Measurements from ENCODE around the gene CLPTM1L. TPM values are rescaled to one million over a fixed set of nuclear protein-coding genes. Genes with fewer than 3 reads are reported as not detected.

Gene CLPTM1L
- total and polyA plus RNA-seq, 2 donors (not counting 1 experiment from before 2014, with no cell fraction given): 78.4 to 99.9 TPM

DNA sequence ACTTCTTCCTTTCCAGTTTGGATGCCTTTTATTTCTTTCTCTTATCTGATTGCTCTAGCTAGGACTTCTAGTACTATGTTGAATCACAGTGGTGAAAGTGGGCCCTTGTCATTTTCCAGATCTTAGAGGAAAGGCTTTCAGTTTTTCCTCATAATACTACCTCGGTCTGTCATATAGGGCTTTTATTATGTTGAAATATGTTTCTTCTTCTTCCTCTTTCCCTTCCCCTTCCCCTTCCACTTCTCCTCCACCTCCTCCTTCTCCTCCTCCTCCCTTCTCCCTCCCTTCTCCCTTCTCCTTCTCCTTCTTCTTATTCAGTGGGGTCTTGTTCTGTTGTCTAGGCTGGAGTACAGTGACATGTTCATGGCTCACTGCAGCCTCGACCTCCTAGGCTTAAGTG lies 40.9 kb downstream of the CLPTM1L start:
- H3K4me1 Mint-ChIP-seq: no peaks in the 10 kb centered on the region
- Histone ChIP-seq H3K9me3 (ENCODE audit: control extremely low read depth in 1 of 3, control insufficient read depth in 2 of 3, insufficient read depth in 1 of 3, low read length in 2 of 3) (no peaks in the 10 kb centered on the region), H4K20me1 (ENCODE audit: control insufficient read depth, insufficient read depth, low read length, poor library complexity, severe bottlenecking) (no peaks in the 10 kb centered on the region), H3K9ac (ENCODE audit: low read length) (no peak overlapping the region), H3K27me3 (replicated peaks in 1 of 4; ENCODE audit: control extremely low read depth in 1 of 4, control insufficient read depth in 3 of 4, insufficient read depth in 4 of 4, low read length in 3 of 4) (no peaks in the 10 kb centered on the region), H3K4me1 (ENCODE audit: control insufficient read depth in 2 of 2, insufficient read depth in 2 of 2, low read length in 2 of 2) (no peaks in the 10 kb centered on the region), H3K36me3 (replicated peaks in 1 of 2; ENCODE audit: control extremely low read depth in 1 of 2, control insufficient read depth in 1 of 2, extremely low read depth in 1 of 2, insufficient read depth in 2 of 2, low read length in 1 of 2) (no peaks in the 10 kb centered on the region), H2AFZ (ENCODE audit: insufficient read depth, low read depth, low read length, poor library complexity, severe bottlenecking) (no peak overlapping the region), H3K79me2 (ENCODE audit: control insufficient read depth, insufficient read depth, low read length) (no peaks in the 10 kb centered on the region), H3K27ac (ENCODE audit: low read length in 2 of 2) (no peak overlapping the region), H3K4me2 (replicated peaks; ENCODE audit: low read depth, low read length, poor library complexity, severe bottlenecking) (no peak overlapping the region), H3K4me3 (ENCODE audit: control extremely low read depth in 1 of 5, extremely low read depth in 1 of 5, insufficient read depth in 1 of 5, low read depth in 2 of 5, low read length in 4 of 5) (no peak overlapping the region)
- no peaks in the 10 kb centered on the region for H3K27me3 Mint-ChIP-seq
- CTCF ChIA-PET: no interaction called here
- H3K27ac Mint-ChIP-seq: no peak overlapping the region
- TF ChIP-seq, protein P1, sequence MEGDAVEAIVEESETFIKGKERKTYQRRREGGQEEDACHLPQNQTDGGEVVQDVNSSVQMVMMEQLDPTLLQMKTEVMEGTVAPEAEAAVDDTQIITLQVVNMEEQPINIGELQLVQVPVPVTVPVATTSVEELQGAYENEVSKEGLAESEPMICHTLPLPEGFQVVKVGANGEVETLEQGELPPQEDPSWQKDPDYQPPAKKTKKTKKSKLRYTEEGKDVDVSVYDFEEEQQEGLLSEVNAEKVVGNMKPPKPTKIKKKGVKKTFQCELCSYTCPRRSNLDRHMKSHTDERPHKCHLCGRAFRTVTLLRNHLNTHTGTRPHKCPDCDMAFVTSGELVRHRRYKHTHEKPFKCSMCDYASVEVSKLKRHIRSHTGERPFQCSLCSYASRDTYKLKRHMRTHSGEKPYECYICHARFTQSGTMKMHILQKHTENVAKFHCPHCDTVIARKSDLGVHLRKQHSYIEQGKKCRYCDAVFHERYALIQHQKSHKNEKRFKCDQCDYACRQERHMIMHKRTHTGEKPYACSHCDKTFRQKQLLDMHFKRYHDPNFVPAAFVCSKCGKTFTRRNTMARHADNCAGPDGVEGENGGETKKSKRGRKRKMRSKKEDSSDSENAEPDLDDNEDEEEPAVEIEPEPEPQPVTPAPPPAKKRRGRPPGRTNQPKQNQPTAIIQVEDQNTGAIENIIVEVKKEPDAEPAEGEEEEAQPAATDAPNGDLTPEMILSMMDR (IDR thresholded peaks at IDR 0.05): no peak
- TF ChIP-seq EZH2 (IDR thresholded peaks at IDR 0.05; ENCODE audit: borderline replicate concordance, insufficient read depth, low read depth, low read length, poor library complexity, severe bottlenecking): no peak
- H3K4me3 Mint-ChIP-seq: no peak overlapping the region
- WGBS (ENCODE audit: insufficient coverage): no CpG with 5 or more reads among the region's 2 CpGs
- POLR2A ChIA-PET: no interaction called here
- peaks cover 3% of the 10 kb centered on the region for H3K9me3 Mint-ChIP-seq (ENCODE audit: insufficient read depth)
- ATAC-seq (ENCODE audit: low read depth): no peak
- intact Hi-C loops (cut with micrococcal nuclease): no loop called here
- no peak for DNase-seq

DNA sequence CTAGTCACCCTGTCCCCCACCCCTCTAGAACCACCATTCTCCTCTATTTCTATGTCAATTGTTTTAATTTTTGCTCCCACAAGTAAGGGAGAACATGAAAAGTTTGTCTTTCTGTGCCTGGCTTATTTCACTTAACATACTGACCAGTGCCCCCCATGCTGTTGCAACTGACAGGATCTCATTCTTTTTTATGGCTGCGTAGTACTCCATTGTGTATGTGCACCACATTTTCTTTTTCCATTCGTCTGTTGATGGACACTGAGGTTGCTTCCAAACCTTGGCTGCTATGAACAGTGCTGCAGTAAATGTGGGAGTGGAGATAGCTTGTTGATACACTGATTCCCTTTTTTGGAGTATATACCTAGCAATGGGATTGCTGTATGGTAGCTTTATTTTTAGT lies 42.6 kb downstream of the CLPTM1L start:
- H3K9ac ChIP-seq (ENCODE audit: low read length): no peak overlapping the region
- no peaks in the 10 kb centered on the region for H3K4me1 ChIP-seq (ENCODE audit: control insufficient read depth in 2 of 2, insufficient read depth in 2 of 2, low read length in 2 of 2)
- 100% methylated on average over 2 of the region's 2 CpGs for WGBS (ENCODE audit: insufficient coverage)
- H3K27me3 Mint-ChIP-seq: no peaks in the 10 kb centered on the region
- CTCF ChIA-PET: no interaction called here
- peaks cover 3% of the 10 kb centered on the region for H3K9me3 Mint-ChIP-seq (ENCODE audit: insufficient read depth)
- no peaks in the 10 kb centered on the region for H4K20me1 ChIP-seq (ENCODE audit: control insufficient read depth, insufficient read depth, low read length, poor library complexity, severe bottlenecking)
- POLR2A ChIA-PET: no interaction called here
- H2AFZ ChIP-seq (ENCODE audit: insufficient read depth, low read depth, low read length, poor library complexity, severe bottlenecking): no peak overlapping the region
- H3K79me2 ChIP-seq (ENCODE audit: control insufficient read depth, insufficient read depth, low read length): no peaks in the 10 kb centered on the region
- no peak overlapping the region for H3K27ac ChIP-seq (ENCODE audit: low read length in 2 of 2)
- H3K4me3 Mint-ChIP-seq: no peak overlapping the region
- H3K4me1 Mint-ChIP-seq: peaks cover 2% of the 10 kb centered on the region
- no peaks in the 10 kb centered on the region for H3K9me3 ChIP-seq (ENCODE audit: control extremely low read depth in 1 of 3, control insufficient read depth in 2 of 3, insufficient read depth in 1 of 3, low read length in 2 of 3)
- H3K27ac Mint-ChIP-seq: no peak overlapping the region
- ATAC-seq (ENCODE audit: low read depth): no peak
- TF ChIP-seq, protein P1 (IDR thresholded peaks at IDR 0.05): no peak
- TF ChIP-seq EZH2 (IDR thresholded peaks at IDR 0.05; ENCODE audit: borderline replicate concordance, insufficient read depth, low read depth, low read length, poor library complexity, severe bottlenecking): no peak
- intact Hi-C loops (cut with micrococcal nuclease): no loop called here
- no peaks in the 10 kb centered on the region for H3K36me3 ChIP-seq (replicated peaks in 1 of 2; ENCODE audit: control extremely low read depth in 1 of 2, control insufficient read depth in 1 of 2, extremely low read depth in 1 of 2, insufficient read depth in 2 of 2, low read length in 1 of 2)
- no peak overlapping the region for H3K4me3 ChIP-seq (ENCODE audit: control extremely low read depth in 1 of 5, extremely low read depth in 1 of 5, insufficient read depth in 1 of 5, low read depth in 2 of 5, low read length in 4 of 5)
- no peak for DNase-seq
- H3K4me2 ChIP-seq (replicated peaks; ENCODE audit: low read depth, low read length, poor library complexity, severe bottlenecking): no peak overlapping the region
- no peaks in the 10 kb centered on the region for H3K27me3 ChIP-seq (replicated peaks in 1 of 4; ENCODE audit: control extremely low read depth in 1 of 4, control insufficient read depth in 3 of 4, insufficient read depth in 4 of 4, low read length in 3 of 4)
